HepG2 (cell line): Measurements from ENCODE around the gene EPG5. TPM values are rescaled to one million over a fixed set of nuclear protein-coding genes. Genes with fewer than 3 reads are reported as not detected.

ENCODE experiments used
- ATAC-seq: fragments of 200-7000 bp; cut with Tn5 transposase; 3 replicates; pipeline ENCODE4 v1.9.1; 2020; ENCODE audit warnings: mild to moderate bottlenecking, moderate library complexity
- BruUV-seq: library from RNA; stranded (reverse); fragments of 400-500 nt; replicated peaks from 2 replicates; lab custom pipeline; 2021; lab: Mats Ljungman, UMichigan
- CTCF ChIA-PET: fragments of 300-600 bp; formaldehyde crosslinking; extraction: SDS; loops from one replicate; lab custom pipeline; 2021; ENCODE audit warnings: low total read pairs, inconsistent platforms, low intra/inter-chr PET ratio; lab: Yijun Ruan, JAX
- POLR2A ChIA-PET: fragments of 350-600 bp; sonication (Branson Sonifier 250); formaldehyde crosslinking; loops from one replicate; lab custom pipeline; 2020; ENCODE audit warnings: antibody characterized with exemption, inconsistent platforms; lab: Yijun Ruan, JAX
- DNase-seq: peaks from one replicate; pipeline ENCODE4 v3.0.0-alpha.2; 2015; ENCODE audit warnings: low spot score
- FAIRE-seq: peaks from 3 replicates; lab custom pipeline; 2011; peaks lifted over from hg19 to GRCh38; lab: Jason Lieb, UNC
- H2AFZ ChIP-seq: one replicate; pipeline ENCODE4 v1.6.1; 2011; ENCODE audit warnings: low read length, inconsistent platforms
- H3K27ac ChIP-seq: fragments of 300-600 bp; 3 replicates; pipeline ENCODE4 v1.8.0; 2011; ENCODE audit warnings: mixed run types, mild to moderate bottlenecking, mixed read lengths, low read length, inconsistent platforms; ENCODE audit not compliant: insufficient read depth; ENCODE audit errors: extremely low read length
- H3K27me3 ChIP-seq, 2 experiments: fragments of 200-600 bp in 1 of 2; 2 replicates in 1 of 2; 3 replicates in 1 of 2; pipeline versions ENCODE4 v1.6.0 to v1.8.0; 2011; ENCODE audit warnings: low read length in 2 of 2, mild to moderate bottlenecking in 2 of 2, moderate library complexity in 2 of 2, inconsistent platforms in 1 of 2; ENCODE audit not compliant: insufficient read depth in 2 of 2, control insufficient read depth in 1 of 2
- H3K36me3 ChIP-seq, 2 experiments: fragments of 200-600 bp in 1 of 2; replicated peaks in 1 of 2; 2 replicates in 1 of 2; 3 replicates in 1 of 2; pipeline versions ENCODE4 v1.5.1 to v1.8.0; 2011; ENCODE audit warnings: low read length in 2 of 2, inconsistent platforms in 1 of 2; ENCODE audit not compliant: insufficient read depth in 2 of 2, control insufficient read depth in 1 of 2
- H3K4me1 ChIP-seq: 2 replicates; pipeline ENCODE4 v1.5.1; 2012; ENCODE audit warnings: low read length, inconsistent platforms; ENCODE audit not compliant: insufficient read depth
- H3K4me2 ChIP-seq: 2 replicates; pipeline ENCODE4 v1.6.0; 2011; ENCODE audit warnings: low read depth, low read length, inconsistent platforms
- H3K4me3 ChIP-seq, 3 experiments: fragments of 200-600 bp in 1 of 3; sonication (generic), shearing (Covaris generic) in 1 of 3; replicated peaks in 1 of 3; 2 replicates each; pipeline ENCODE4 v1.5.1; 2011 to 2016; ENCODE audit warnings: low read length in 3 of 3, inconsistent platforms in 2 of 3, low read depth in 2 of 3, mild to moderate bottlenecking in 2 of 3, control low read depth in 1 of 3, mixed read lengths in 1 of 3; ENCODE audit not compliant: insufficient read depth in 1 of 3
- H3K79me2 ChIP-seq: one replicate; pipeline ENCODE4 v1.6.1; 2011; ENCODE audit warnings: low read length, inconsistent platforms; ENCODE audit not compliant: insufficient read depth
- H3K9ac ChIP-seq: 2 replicates; pipeline ENCODE4 v1.6.0; 2011; ENCODE audit warnings: mild to moderate bottlenecking, low read depth, low read length, inconsistent platforms; ENCODE audit not compliant: insufficient read depth
- H3K9me3 ChIP-seq: 2 replicates; pipeline ENCODE4 v1.5.1; 2012; ENCODE audit warnings: mild to moderate bottlenecking, low read length
- H4K20me1 ChIP-seq: 2 replicates; pipeline ENCODE4 v1.6.0; 2011; ENCODE audit warnings: inconsistent platforms, mild to moderate bottlenecking, low read length, moderate library complexity; ENCODE audit not compliant: insufficient read depth
- ARHGAP35 ChIP-seq: sonication (generic); formaldehyde crosslinking; IDR thresholded peaks from 2 replicates; pipeline ENCODE4 v1.9.0; 2022; ENCODE audit warnings: mild to moderate bottlenecking, inconsistent platforms, moderate library complexity, missing genetic modification reagents, borderline replicate concordance
- HMGA1 ChIP-seq: sonication (generic); formaldehyde crosslinking; conservative IDR thresholded peaks from 2 replicates; pipeline ENCODE4 v1.4.0; 2020; ENCODE audit warnings: missing genetic modification reagents
- NFATC3 ChIP-seq: sonication (generic); formaldehyde crosslinking; IDR thresholded peaks from 2 replicates; pipeline ENCODE4 v1.5.1; 2020; ENCODE audit warnings: mild to moderate bottlenecking, missing genetic modification reagents
- NFYC ChIP-seq: IDR thresholded peaks from 2 replicates; pipeline ENCODE4 v1.6.1; 2016; ENCODE audit warnings: missing genetic modification reagents, missing compliant biosample characterization
- PCBP2 ChIP-seq: fragments of 200-400 bp; formaldehyde crosslinking; optimal IDR thresholded peaks from 2 replicates; pipeline ENCODE3; 2018; ENCODE audit warnings: low read length, low read depth; ENCODE audit not compliant: poor library complexity, severe bottlenecking
- SMC3 ChIP-seq: IDR thresholded peaks from 2 replicates; pipeline ENCODE4 v1.6.1; 2011; ENCODE audit warnings: low read length, improper control_type of control experiment
- TCF12 ChIP-seq, 2 experiments: fragments of 450-650 bp in 1 of 2; sonication (generic) in 1 of 2; formaldehyde crosslinking in 1 of 2; IDR thresholded peaks; 2 replicates each; pipeline versions ENCODE4 v1.6.1 to v1.8.0; 2017 to 2022; ENCODE audit warnings: antibody characterized with exemption in 1 of 2, mild to moderate bottlenecking in 1 of 2, missing genetic modification reagents in 1 of 2, moderate library complexity in 1 of 2
- WIZ ChIP-seq: sonication (generic); formaldehyde crosslinking; IDR thresholded peaks from 2 replicates; pipeline ENCODE4 v1.5.1; 2020; ENCODE audit warnings: mild to moderate bottlenecking, missing genetic modification reagents
- ZBTB8A ChIP-seq: sonication (generic); formaldehyde crosslinking; IDR thresholded peaks from 2 replicates; pipeline ENCODE4 v1.4.0; 2020; ENCODE audit warnings: mild to moderate bottlenecking, low read depth, missing genetic modification reagents, borderline replicate concordance
- ZNF292 ChIP-seq: sonication (generic); formaldehyde crosslinking; IDR thresholded peaks from 2 replicates; pipeline ENCODE4 v1.8.1; 2022; ENCODE audit warnings: mild to moderate bottlenecking, low read depth, missing genetic modification reagents, borderline replicate concordance
- ZNF773 ChIP-seq: sonication (generic); formaldehyde crosslinking; IDR thresholded peaks from 2 replicates; pipeline ENCODE4 v1.4.0; 2020; ENCODE audit warnings: missing genetic modification reagents, borderline replicate concordance
- WGBS: methylation state at CpG from one replicate; pipeline ENCODE4 v1.1.6; 2017; ENCODE audit warnings: low lambda C conversion rate; 5-methylcytosine and 5-hydroxymethylcytosine counted together
- in situ Hi-C: cut with HindIII; loops from 2 replicates; pipeline ENCODE4 v1.10.0; 2017; ENCODE audit warnings: low pct_unique_long_range_greater_than_20kb; ENCODE audit not compliant: extremely low pct_ligation_motif_present
- intact Hi-C: fragments of 100-400 bp; cut with micrococcal nuclease; formaldehyde crosslinking; loops from one replicate; pipeline ENCODE4 v1.10.0; 2022; ENCODE audit not compliant: unreplicated experiment
- polyA plus RNA-seq, 8 experiments: library from polyadenylated mRNA; depleted of rRNA in 3 of 8; stranded (reverse) in 7 of 8; unstranded in 1 of 8; fragments of >200 nt; fragmentation: Illumina TruSeq in 4 of 8; extraction: Trizol in 4 of 8; gene quantifications; 2 replicates each; pipeline versions ENCODE4 v1.2.1 to v1.2.3, GENCODE V29; 2011 to 2016; ENCODE audit warnings: low read depth in 4 of 8, missing spikeins in 1 of 8, mixed read lengths in 1 of 8; ENCODE audit not compliant: insufficient read depth in 1 of 8
- total RNA-seq, 5 experiments: library from RNA; depleted of rRNA; stranded (reverse); fragments of >200 nt; fragmentation: Illumina TruSeq; extraction: Trizol; gene quantifications; 2 replicates each; pipeline ENCODE4 v1.2.3, GENCODE V29; 2016; ENCODE audit warnings: low read depth in 1 of 5
- TF ChIP-seq, protein P1 (sequence below): sonication (generic); formaldehyde crosslinking; IDR thresholded peaks from 2 replicates; pipeline ENCODE4 v1.8.0; 2022; ENCODE audit warnings: mild to moderate bottlenecking, missing genetic modification reagents, moderate library complexity
- TF ChIP-seq, protein P2 (sequence below): sonication (generic); IDR thresholded peaks from 2 replicates; pipeline ENCODE4 v1.6.1; 2016; ENCODE audit warnings: low read depth, borderline replicate concordance
- TF ChIP-seq, protein P3 (sequence below): sonication (generic); formaldehyde crosslinking; IDR thresholded peaks from 2 replicates; pipeline ENCODE4 v1.4.0; 2020; ENCODE audit warnings: low read depth, mild to moderate bottlenecking, missing genetic modification reagents
- TF ChIP-seq, protein P4 (sequence below): sonication (generic); formaldehyde crosslinking; IDR thresholded peaks from 2 replicates; pipeline ENCODE4 v1.5.0; 2020; ENCODE audit warnings: missing genetic modification reagents
- TF ChIP-seq, protein P5 (sequence below): sonication (generic); formaldehyde crosslinking; IDR thresholded peaks from 2 replicates; pipeline ENCODE4 v1.5.1; 2020; ENCODE audit warnings: mild to moderate bottlenecking, missing genetic modification reagents

The EPG5 gene
- total and polyA plus RNA-seq, 2 of the 13 experiments (the other 11 are each of a cell fraction or from before 2014, with no cell fraction given): 6.7 to 9.3 TPM

DNA sequence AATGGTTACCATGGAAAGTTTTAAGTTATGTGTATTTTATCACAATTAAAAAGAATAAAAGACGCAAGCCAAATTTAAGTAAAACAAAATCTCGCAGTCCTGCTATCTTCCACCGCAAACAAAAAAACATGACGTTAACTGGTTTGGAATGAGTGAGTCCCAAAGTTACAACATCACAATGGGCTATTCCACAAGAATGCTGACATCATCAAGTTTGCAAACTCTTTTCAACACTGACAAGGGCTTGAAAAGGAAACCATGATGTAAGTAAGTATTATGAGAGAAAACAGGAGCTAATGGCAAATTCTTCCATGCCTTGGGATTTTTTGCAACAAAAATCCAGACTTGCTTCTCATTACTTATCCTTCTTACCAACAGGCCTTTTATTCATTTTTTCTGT lies 110.6 kb downstream of the EPG5 start (continued):
- TF ChIP-seq, protein P1, sequence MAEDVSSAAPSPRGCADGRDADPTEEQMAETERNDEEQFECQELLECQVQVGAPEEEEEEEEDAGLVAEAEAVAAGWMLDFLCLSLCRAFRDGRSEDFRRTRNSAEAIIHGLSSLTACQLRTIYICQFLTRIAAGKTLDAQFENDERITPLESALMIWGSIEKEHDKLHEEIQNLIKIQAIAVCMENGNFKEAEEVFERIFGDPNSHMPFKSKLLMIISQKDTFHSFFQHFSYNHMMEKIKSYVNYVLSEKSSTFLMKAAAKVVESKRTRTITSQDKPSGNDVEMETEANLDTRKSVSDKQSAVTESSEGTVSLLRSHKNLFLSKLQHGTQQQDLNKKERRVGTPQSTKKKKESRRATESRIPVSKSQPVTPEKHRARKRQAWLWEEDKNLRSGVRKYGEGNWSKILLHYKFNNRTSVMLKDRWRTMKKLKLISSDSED (CRISPR knock-in tag): no peak

DNA sequence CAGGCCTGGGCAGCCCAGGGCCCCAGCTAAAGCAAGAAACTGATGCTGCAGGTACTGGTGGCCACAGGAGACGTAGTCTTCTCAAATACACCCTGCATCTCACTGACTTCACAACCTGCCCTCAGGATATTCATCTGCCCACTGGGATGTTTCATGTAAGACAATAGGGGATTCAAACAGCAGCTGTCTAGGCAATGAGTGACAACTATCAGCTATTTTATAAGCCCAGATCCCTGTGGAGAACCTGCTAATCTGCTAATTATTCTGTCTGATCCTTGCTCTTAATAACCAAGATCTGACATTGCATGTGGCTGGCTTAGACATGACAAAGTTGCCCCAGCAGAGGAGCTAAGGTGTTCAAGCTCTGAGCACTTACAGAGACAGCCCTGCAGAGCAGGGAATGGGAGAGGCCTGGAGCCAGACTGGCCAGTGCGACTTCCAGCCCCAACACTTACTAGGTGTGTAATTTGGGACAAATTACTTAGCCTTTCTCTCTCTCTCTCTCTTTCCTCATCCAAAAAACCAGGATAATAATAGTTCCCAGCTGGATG lies 113.0 kb downstream of the EPG5 start:
- H2AFZ ChIP-seq: no peak overlapping the region
- H3K4me2 ChIP-seq: no peak overlapping the region
- no peak overlapping the region for H3K4me3 ChIP-seq
- WGBS: 95% methylated on average over 2 of the region's 2 CpGs
- CTCF ChIA-PET: no interaction called here
- DNase-seq (no peak), ATAC-seq (no peak), FAIRE-seq (no peak)
- H4K20me1 ChIP-seq: no peaks in the 10 kb centered on the region
- H3K9ac ChIP-seq: no peak overlapping the region
- intact Hi-C loops: no loop called here
- H3K9me3 ChIP-seq: no peaks in the 10 kb centered on the region
- peaks cover 9 to 66% of the 10 kb centered on the region in 2 experiments; a peak in 4 of 5 replicates for H3K36me3 ChIP-seq
- no peak overlapping the region for H3K27ac ChIP-seq
- no TSS peak for BruUV-seq
- no peaks in the 10 kb centered on the region for H3K79me2 ChIP-seq
- no peaks in the 10 kb centered on the region for H3K4me1 ChIP-seq
- in situ Hi-C loops: no loop called here
- H3K27me3 ChIP-seq: no peaks in the 10 kb centered on the region
- POLR2A ChIA-PET: no interaction called here
- TF ChIP-seq SMC3 (no peak), ZNF773 (CRISPR knock-in tag) (no peak), PCBP2 (no peak), NFATC3 (CRISPR knock-in tag) (no peak), ZNF292 (no peak), ZBTB8A (no peak), ARHGAP35 (no peak), TCF12 (IDR thresholded peaks at IDR 0.05) (no peak), TCF12 (CRISPR knock-in tag; IDR thresholded peaks at IDR 0.05) (no peak), NFYC (CRISPR knock-in tag) (no peak), HMGA1 (CRISPR knock-in tag) (no peak), WIZ (no peak)
- TF ChIP-seq, protein P2, sequence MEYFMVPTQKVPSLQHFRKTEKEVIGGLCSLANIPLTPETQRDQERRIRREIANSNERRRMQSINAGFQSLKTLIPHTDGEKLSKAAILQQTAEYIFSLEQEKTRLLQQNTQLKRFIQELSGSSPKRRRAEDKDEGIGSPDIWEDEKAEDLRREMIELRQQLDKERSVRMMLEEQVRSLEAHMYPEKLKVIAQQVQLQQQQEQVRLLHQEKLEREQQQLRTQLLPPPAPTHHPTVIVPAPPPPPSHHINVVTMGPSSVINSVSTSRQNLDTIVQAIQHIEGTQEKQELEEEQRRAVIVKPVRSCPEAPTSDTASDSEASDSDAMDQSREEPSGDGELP: no peak
- TF ChIP-seq, protein P3, sequence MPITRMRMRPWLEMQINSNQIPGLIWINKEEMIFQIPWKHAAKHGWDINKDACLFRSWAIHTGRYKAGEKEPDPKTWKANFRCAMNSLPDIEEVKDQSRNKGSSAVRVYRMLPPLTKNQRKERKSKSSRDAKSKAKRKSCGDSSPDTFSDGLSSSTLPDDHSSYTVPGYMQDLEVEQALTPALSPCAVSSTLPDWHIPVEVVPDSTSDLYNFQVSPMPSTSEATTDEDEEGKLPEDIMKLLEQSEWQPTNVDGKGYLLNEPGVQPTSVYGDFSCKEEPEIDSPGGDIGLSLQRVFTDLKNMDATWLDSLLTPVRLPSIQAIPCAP: no peak
- TF ChIP-seq, protein P4, sequence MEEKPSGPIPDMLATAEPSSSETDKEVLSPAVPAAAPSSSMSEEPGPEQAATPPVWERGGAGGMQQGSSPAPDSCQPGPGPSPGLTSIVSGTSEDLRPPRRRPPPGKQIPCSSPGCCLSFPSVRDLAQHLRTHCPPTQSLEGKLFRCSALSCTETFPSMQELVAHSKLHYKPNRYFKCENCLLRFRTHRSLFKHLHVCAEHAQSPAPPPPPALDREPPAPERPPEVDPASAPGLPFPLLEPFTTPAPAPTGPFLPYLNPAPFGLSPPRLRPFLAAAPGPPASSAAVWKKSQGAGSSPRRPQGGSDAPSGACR (CRISPR knock-in tag): no peak
- TF ChIP-seq, protein P5, sequence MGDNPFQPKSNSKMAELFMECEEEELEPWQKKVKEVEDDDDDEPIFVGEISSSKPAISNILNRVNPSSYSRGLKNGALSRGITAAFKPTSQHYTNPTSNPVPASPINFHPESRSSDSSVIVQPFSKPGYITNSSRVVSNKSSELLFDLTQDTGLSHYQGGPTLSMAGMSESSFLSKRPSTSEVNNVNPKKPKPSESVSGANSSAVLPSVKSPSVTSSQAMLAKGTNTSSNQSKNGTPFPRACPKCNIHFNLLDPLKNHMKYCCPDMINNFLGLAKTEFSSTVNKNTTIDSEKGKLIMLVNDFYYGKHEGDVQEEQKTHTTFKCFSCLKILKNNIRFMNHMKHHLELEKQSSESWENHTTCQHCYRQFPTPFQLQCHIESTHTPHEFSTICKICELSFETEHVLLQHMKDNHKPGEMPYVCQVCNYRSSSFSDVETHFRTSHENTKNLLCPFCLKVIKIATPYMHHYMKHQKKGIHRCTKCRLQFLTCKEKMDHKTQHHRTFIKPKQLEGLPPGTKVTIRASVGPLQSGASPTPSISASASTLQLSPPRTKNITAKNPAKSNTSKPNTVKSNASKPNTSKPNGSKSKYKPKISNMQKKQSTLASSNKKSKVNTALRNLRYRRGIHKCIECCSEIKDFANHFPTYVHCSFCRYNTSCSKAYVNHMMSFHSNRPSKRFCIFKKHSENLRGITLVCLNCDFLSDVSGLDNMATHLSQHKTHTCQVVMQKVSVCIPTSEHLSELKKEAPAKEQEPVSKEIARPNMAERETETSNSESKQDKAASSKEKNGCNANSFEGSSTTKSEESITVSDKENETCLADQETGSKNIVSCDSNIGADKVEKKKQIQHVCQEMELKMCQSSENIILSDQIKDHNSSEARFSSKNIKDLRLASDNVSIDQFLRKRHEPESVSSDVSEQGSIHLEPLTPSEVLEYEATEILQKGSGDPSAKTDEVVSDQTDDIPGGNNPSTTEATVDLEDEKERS (CRISPR knock-in tag): no peak
